ENCODE measurements around the gene EVX2.

DNA sequence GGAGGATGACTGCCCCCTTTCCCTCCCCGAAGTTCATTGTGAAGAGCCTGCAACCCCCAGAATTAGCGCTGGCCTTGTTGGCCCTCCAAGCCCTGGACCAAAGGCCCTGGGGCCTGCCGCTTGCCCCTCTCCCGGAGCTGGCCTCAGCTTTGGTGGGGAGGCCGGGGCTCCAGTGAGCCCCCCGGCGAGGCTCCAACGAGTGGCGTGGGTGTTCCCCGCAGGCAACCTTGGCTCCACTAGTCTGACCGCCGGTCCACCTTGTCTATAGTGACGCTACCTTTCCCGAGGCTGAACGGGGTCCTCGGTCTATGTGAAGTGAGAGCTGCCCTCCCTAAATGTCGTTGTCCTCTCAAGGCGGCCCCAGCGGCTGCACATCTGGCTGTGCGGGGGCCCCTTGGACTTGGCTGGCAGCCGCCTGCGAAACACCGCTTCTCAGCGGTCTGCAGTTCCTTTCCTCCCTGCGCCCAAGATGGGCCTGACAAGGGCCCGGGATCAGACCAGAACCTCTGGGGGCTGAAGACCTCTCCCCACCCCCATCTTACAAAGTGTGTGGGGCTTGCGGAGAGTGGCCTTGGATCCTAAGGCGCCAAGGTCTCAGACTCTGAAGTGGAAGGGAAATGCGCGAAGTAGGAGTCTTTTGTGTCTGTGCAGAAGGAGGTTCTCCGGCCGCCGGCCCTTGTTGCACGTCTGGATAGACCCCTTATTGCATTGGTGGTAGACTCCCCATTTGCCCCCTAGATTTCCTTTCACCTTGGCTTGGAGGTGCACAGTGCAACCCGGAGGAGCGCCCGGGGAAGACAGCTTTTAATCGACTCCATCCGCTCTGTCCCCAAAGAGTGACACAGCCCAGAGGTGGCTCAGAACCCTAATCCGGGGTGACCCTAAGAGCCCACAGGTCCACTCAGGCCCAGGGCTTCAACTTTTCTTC lies 28.9 kb upstream of the EVX2 start:
- no peak for TF ChIP-seq POLR2A (IDR thresholded peaks at IDR 0.05)
- no peak for TF ChIP-seq CTCF (IDR thresholded peaks at IDR 0.05)

Data from adrenal gland (tissue), 5 donors.